NCI-H1930 (cell line): ENCODE measurements around the gene RSPO4.

Experiments used
- DNase-seq, 2 experiments: peaks; one replicate each; lab custom pipeline; 2025; lab: John Stamatoyannopoulos, UW

The RSPO4 gene

DNA sequence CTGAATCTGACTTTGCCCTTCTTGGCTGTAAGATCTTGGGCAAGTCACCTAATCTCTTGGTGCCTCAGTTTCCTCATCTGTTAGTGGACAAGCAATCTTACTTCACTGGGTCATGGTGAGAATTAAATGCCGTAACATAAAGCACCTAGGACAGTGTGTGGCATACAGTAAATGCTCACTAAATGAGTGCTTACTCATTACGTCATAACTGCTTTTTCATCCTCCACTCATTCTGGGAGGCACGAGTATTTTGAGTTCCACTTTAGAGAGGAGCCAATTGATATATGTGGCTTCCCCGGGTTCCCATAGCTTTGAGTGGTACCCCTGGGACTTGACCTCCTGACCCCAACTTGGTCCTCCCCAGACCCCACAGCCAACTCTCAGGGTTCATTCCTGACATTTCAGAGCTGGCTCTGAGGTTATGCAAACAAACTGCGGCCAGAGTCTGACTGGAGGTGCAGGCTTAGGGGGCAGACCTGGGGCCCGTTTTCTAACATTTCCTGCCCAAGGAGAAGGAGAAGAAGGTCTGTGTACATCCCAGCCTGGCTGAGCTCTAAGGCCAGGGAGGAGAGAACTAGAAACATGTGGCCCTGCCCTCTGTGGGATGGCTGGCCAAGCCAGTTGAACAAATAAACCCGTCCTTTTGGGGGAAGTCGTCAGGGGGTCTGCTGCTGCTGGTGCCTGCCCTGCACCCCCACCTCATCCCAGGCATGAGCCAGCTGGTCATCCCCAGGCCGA lies 91.8 kb downstream of the RSPO4 start:
- no peak for DNase-seq

- DNase-seq: no peak
Observed at GRCh38 chr20:909641-910040, 92.5 kb downstream of the RSPO4 start.
